H1 (cell line): Measurements from ENCODE around the gene ST3GAL3. TPM values are rescaled to one million over a fixed set of nuclear protein-coding genes. Genes with fewer than 3 reads are reported as not detected.

Experiments used
- CTCF ChIA-PET: fragments of 300-600 bp; sonication (Branson Sonifier 250); formaldehyde crosslinking; loops from one replicate; lab custom pipeline; 2021; ENCODE audit not compliant: partially characterized antibody; lab: Charles Lee
- POLR2A ChIA-PET: fragments of 300-600 bp; sonication (Branson Sonifier 250); formaldehyde crosslinking; loops from one replicate; lab custom pipeline; 2021; ENCODE audit warnings: inconsistent platforms; ENCODE audit not compliant: partially characterized antibody; lab: Charles Lee
- DNase-seq, 2 experiments: peaks; one replicate each; pipeline versions ENCODE4 v3.0.0 to v3.0.0-alpha.2; 2010 to 2022; ENCODE audit warnings: low spot score in 2 of 2, low read depth in 1 of 2, mixed read lengths in 1 of 2
- FAIRE-seq: peaks from 2 replicates; lab custom pipeline; 2011; peaks lifted over from hg19 to GRCh38; lab: Jason Lieb, UNC
- H2AFZ ChIP-seq: 2 replicates; pipeline ENCODE4 v1.8.1; 2012; ENCODE audit warnings: low read length, inconsistent platforms
- H2AK5ac ChIP-seq: 2 replicates; pipeline ENCODE4 v1.6.1; 2013; ENCODE audit warnings: low read depth, low read length
- H2BK120ac ChIP-seq: replicated peaks from 2 replicates; pipeline ENCODE3; 2013; ENCODE audit warnings: low read depth, low read length, inconsistent platforms
- H2BK12ac ChIP-seq: 2 replicates; pipeline ENCODE4 v1.6.1; 2013; ENCODE audit warnings: low read depth, low read length
- H2BK15ac ChIP-seq: 2 replicates; pipeline ENCODE4 v1.6.1; 2013; ENCODE audit warnings: low read length
- H2BK20ac ChIP-seq: 2 replicates; pipeline ENCODE4 v1.6.1; 2013; ENCODE audit warnings: low read length
- H2BK5ac ChIP-seq: 2 replicates; pipeline ENCODE4 v1.6.1; 2013; ENCODE audit warnings: low read depth, low read length
- H3K14ac ChIP-seq: 2 replicates; pipeline ENCODE4 v1.6.1; 2013; ENCODE audit warnings: inconsistent platforms; ENCODE audit not compliant: insufficient read length
- H3K18ac ChIP-seq: 2 replicates; pipeline ENCODE4 v1.6.1; 2013; ENCODE audit warnings: low read length; ENCODE audit errors: extremely low read depth
- H3K23ac ChIP-seq: 2 replicates; pipeline ENCODE4 v1.6.1; 2013; ENCODE audit warnings: inconsistent platforms; ENCODE audit not compliant: insufficient read length
- H3K23me2 ChIP-seq: 2 replicates; pipeline ENCODE4 v1.6.1; 2013; ENCODE audit warnings: low read depth, low read length
- H3K27ac ChIP-seq: 2 replicates; pipeline ENCODE4 v1.6.1; 2011; ENCODE audit warnings: low read depth, low read length, inconsistent platforms
- H3K27me3 ChIP-seq, 4 experiments: replicated peaks in 1 of 4; 1 replicate in 1 of 4; 2 replicates in 3 of 4; pipeline versions ENCODE4 v1.6.1 to v1.8.1; 2011 to 2013; ENCODE audit warnings: low read length in 3 of 4, mild to moderate bottlenecking in 3 of 4, inconsistent platforms in 2 of 4, mixed read lengths in 2 of 4, moderate library complexity in 1 of 4; ENCODE audit not compliant: control insufficient read depth in 3 of 4, insufficient read depth in 3 of 4; ENCODE audit errors: extremely low read depth in 1 of 4
- H3K36me3 ChIP-seq, 4 experiments: 2 replicates each; pipeline versions ENCODE4 v1.6.1 to v1.8.1; 2011 to 2013; ENCODE audit warnings: mild to moderate bottlenecking in 4 of 4, low read length in 3 of 4, moderate library complexity in 2 of 4, control low read depth in 1 of 4, inconsistent platforms in 1 of 4; ENCODE audit not compliant: insufficient read depth in 4 of 4, control insufficient read depth in 2 of 4
- H3K4ac ChIP-seq: replicated peaks from 2 replicates; pipeline ENCODE3; 2013; ENCODE audit warnings: low read length, low read depth, mixed read lengths, inconsistent platforms; ENCODE audit not compliant: insufficient read length
- H3K4me1 ChIP-seq, 4 experiments: replicated peaks in 1 of 4; 1 replicate in 1 of 4; 2 replicates in 3 of 4; pipeline versions ENCODE4 v1.6.1 to v1.8.1; 2011 to 2013; ENCODE audit warnings: low read length in 3 of 4, inconsistent platforms in 2 of 4, mixed read lengths in 1 of 4; ENCODE audit not compliant: insufficient read depth in 4 of 4, control insufficient read depth in 3 of 4
- H3K4me2 ChIP-seq, 2 experiments: 2 replicates each; pipeline versions ENCODE4 v1.6.1 to v1.8.1; 2011 to 2013; ENCODE audit warnings: low read depth in 2 of 2, low read length in 2 of 2, control low read depth in 1 of 2, inconsistent platforms in 1 of 2, mild to moderate bottlenecking in 1 of 2; ENCODE audit not compliant: insufficient read depth in 1 of 2
- H3K4me3 ChIP-seq, 4 experiments: fragments of 200-600, 300-600 bp in 1 of 4; sonication (generic), shearing (Covaris generic), sonication (Bioruptor Twin) in 1 of 4; 2 replicates each; pipeline versions ENCODE4 v1.5.1 to v1.8.1; 2011 to 2016; ENCODE audit warnings: low read length in 4 of 4, low read depth in 3 of 4, control low read depth in 2 of 4, inconsistent platforms in 2 of 4, mild to moderate bottlenecking in 2 of 4, mixed read lengths in 1 of 4, moderate library complexity in 1 of 4; ENCODE audit not compliant: insufficient read depth in 2 of 4; ENCODE audit errors: extremely low read depth in 1 of 4
- H3K56ac ChIP-seq: replicated peaks from 2 replicates; pipeline ENCODE3; 2013; ENCODE audit warnings: low read depth, mild to moderate bottlenecking, mixed read lengths, low read length, inconsistent platforms; ENCODE audit not compliant: insufficient read length
- H3K79me1 ChIP-seq: 2 replicates; pipeline ENCODE4 v1.6.1; 2013; ENCODE audit warnings: low read depth, low read length, control low read depth
- H3K79me2 ChIP-seq, 2 experiments: 2 replicates each; pipeline versions ENCODE4 v1.6.1 to v1.8.1; 2012 to 2013; ENCODE audit warnings: low read length in 2 of 2, mild to moderate bottlenecking in 2 of 2, inconsistent platforms in 1 of 2; ENCODE audit not compliant: insufficient read depth in 2 of 2, control insufficient read depth in 1 of 2
- H3K9ac ChIP-seq, 4 experiments: replicated peaks in 1 of 4; 1 replicate in 1 of 4; 2 replicates in 3 of 4; pipeline versions ENCODE4 v1.6.1 to v1.8.1; 2011 to 2013; ENCODE audit warnings: low read depth in 3 of 4, low read length in 3 of 4, control low read depth in 2 of 4, mild to moderate bottlenecking in 2 of 4, moderate library complexity in 2 of 4, inconsistent platforms in 1 of 4; ENCODE audit errors: extremely low read depth in 1 of 4
- H3K9me3 ChIP-seq, 2 experiments: 2 replicates each; pipeline versions ENCODE4 v1.6.1 to v1.8.1; 2012 to 2013; ENCODE audit warnings: mild to moderate bottlenecking in 2 of 2, moderate library complexity in 2 of 2, control low read depth in 1 of 2, inconsistent platforms in 1 of 2, low read depth in 1 of 2, low read length in 1 of 2, mixed read lengths in 1 of 2; ENCODE audit not compliant: insufficient read depth in 2 of 2
- H4K20me1 ChIP-seq, 2 experiments: replicated peaks in 1 of 2; 2 replicates each; pipeline versions ENCODE3 to v1.8.1; 2011 to 2013; ENCODE audit warnings: inconsistent platforms in 2 of 2, low read length in 2 of 2, mild to moderate bottlenecking in 1 of 2; ENCODE audit not compliant: insufficient read depth in 2 of 2, control insufficient read depth in 1 of 2
- H4K5ac ChIP-seq: 2 replicates; pipeline ENCODE4 v1.6.1; 2013; ENCODE audit warnings: low read length, low read depth, mixed read lengths, inconsistent platforms; ENCODE audit not compliant: insufficient read length
- H4K8ac ChIP-seq: 2 replicates; pipeline ENCODE4 v1.8.0; 2013; ENCODE audit warnings: mild to moderate bottlenecking, moderate library complexity, low read length, inconsistent platforms; ENCODE audit not compliant: insufficient read depth; ENCODE audit errors: extremely low read depth
- H4K91ac ChIP-seq: replicated peaks from 2 replicates; pipeline ENCODE3; 2013; ENCODE audit warnings: low read length, mixed read lengths, inconsistent platforms; ENCODE audit not compliant: insufficient read length
- BACH1 ChIP-seq: IDR thresholded peaks from 2 replicates; pipeline ENCODE4 v1.6.1; 2012; ENCODE audit warnings: low read length, improper control_type of control experiment
- CBX8 ChIP-seq: fragments of 300-800, 300-1000 bp; sonication (generic); IDR thresholded peaks from 2 replicates; pipeline ENCODE4 v1.7.1; 2016; ENCODE audit warnings: low read depth, low read length, borderline replicate concordance
- CREB1 ChIP-seq: IDR thresholded peaks from 2 replicates; pipeline ENCODE4 v1.6.1; 2012; ENCODE audit warnings: inconsistent platforms
- CTCF ChIP-seq, 3 experiments: IDR thresholded peaks; 1 replicate in 2 of 3; 2 replicates in 1 of 3; pipeline versions ENCODE4 v1.5.1 to v1.6.1; 2011; ENCODE audit warnings: low read length in 3 of 3, mild to moderate bottlenecking in 3 of 3, inconsistent platforms in 2 of 3, low read depth in 1 of 3, moderate library complexity in 1 of 3; ENCODE audit not compliant: insufficient read depth in 1 of 3; ENCODE audit errors: control extremely low read depth in 1 of 3
- FOSL1 ChIP-seq: IDR thresholded peaks from 2 replicates; pipeline ENCODE4 v1.6.1; 2011; ENCODE audit warnings: mild to moderate bottlenecking, low read depth, low read length, moderate library complexity; ENCODE audit not compliant: insufficient read depth
- GTF2F1 ChIP-seq: IDR thresholded peaks from 2 replicates; pipeline ENCODE4 v1.6.1; 2012; ENCODE audit warnings: low read depth, low read length, improper control_type of control experiment, borderline replicate concordance
- MAFK ChIP-seq: IDR thresholded peaks from 2 replicates; pipeline ENCODE4 v1.6.1; 2012; ENCODE audit warnings: low read depth, mild to moderate bottlenecking, improper control_type of control experiment, low read length
- SIX5 ChIP-seq: IDR thresholded peaks from 2 replicates; pipeline ENCODE4 v1.6.1; 2011; ENCODE audit warnings: mild to moderate bottlenecking, low read depth, low read length
- SUZ12 ChIP-seq: fragments of 200-600 bp; sonication (generic); IDR thresholded peaks from 2 replicates; pipeline ENCODE4 v1.6.1; 2012; ENCODE audit warnings: mild to moderate bottlenecking, inconsistent platforms, low read length, moderate library complexity, mixed read lengths
- TBP ChIP-seq: IDR thresholded peaks from 2 replicates; pipeline ENCODE4 v1.6.1; 2011; ENCODE audit warnings: low read depth, low read length, improper control_type of control experiment
- WGBS, 2 experiments: shearing (Covaris generic) in 1 of 2; methylation state at CpG; one replicate each; pipeline versions ENCODE4 v1.1.6 to v1.1.7; 2013 to 2015; ENCODE audit warnings: low lambda C conversion rate in 2 of 2, mixed read lengths in 2 of 2, inconsistent platforms in 1 of 2, low coverage in 1 of 2, missing lambda C conversion rate in 1 of 2; ENCODE audit not compliant: insufficient replicate concordance in 2 of 2, insufficient coverage in 1 of 2, insufficient read length in 1 of 2; ENCODE audit errors: extremely low coverage in 1 of 2, missing lambda C conversion rate in 1 of 2; 5-methylcytosine and 5-hydroxymethylcytosine counted together
- polyA plus RNA-seq, 7 experiments: library from polyadenylated mRNA; depleted of rRNA in 3 of 7; stranded (reverse) in 5 of 7; unstranded in 2 of 7; fragments of >200 nt in 5 of 7; fragments of 200-250 nt in 2 of 7; gene quantifications; 1 replicate in 5 of 7; 2 replicates in 1 of 7; 4 replicates in 1 of 7; pipeline versions ENCODE4 v1.2.1 to v1.2.3, GENCODE V29; 2011 to 2013; ENCODE audit warnings: missing spikeins in 2 of 7, mixed read lengths in 2 of 7
- total RNA-seq: library from RNA; stranded (reverse); fragmentation: NEBNext Ultra II Directional; extraction: Animal tissue kit (Norgen Biotek cat#: 25700); gene quantifications from 2 replicates; pipeline ENCODE4 v1.2.1, GENCODE V29; 2021
- TF ChIP-seq, protein P1 (sequence below): IDR thresholded peaks from 2 replicates; pipeline ENCODE4 v1.6.1; 2012; ENCODE audit warnings: inconsistent platforms

ST3GAL3 gene
- total and polyA plus RNA-seq, 2 of the 8 experiments (the other 6 are each of a cell fraction or from before 2014, with no cell fraction given), result 6.8 to 7.0 TPM

DNA sequence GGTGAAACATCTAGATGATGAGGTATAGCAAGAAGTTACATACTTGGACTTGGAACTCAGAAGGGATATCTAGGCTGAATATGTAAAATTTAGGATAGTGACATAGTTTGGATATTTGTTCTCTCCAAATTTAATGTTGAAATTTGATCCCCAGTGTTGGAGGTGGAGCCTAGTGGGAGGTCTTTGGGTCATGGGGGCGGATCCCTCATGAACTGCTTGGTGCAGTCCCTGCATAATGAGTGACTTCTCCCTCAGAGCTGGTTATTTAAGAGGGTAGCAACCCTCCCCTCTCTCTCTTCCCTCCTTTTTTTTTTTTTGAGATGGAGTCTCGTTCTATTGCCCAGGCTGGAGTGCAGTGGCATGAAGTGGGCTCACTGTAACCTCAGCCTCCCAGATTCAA lies 15.5 kb downstream of the ST3GAL3 start:
- no peak overlapping the region for H2BK5ac ChIP-seq
- no peaks in the 10 kb centered on the region for H3K23me2 ChIP-seq
- H3K4ac ChIP-seq, result no peak overlapping the region
- no peak overlapping the region for H2BK15ac ChIP-seq
- no peak overlapping the region for H3K18ac ChIP-seq
- H4K20me1 ChIP-seq, result peaks cover 0 to 2% of the 10 kb centered on the region in 2 experiments
- no peak for DNase-seq
- H3K79me2 ChIP-seq, result no peaks in the 10 kb centered on the region
- no peak overlapping the region for H2AK5ac ChIP-seq
- no peak overlapping the region for H2BK120ac ChIP-seq
- no peaks in the 10 kb centered on the region for H3K27me3 ChIP-seq
- H3K9me3 ChIP-seq, result no peaks in the 10 kb centered on the region
- no peak overlapping the region for H3K56ac ChIP-seq
- no peaks in the 10 kb centered on the region for H3K36me3 ChIP-seq
- 100% methylated on average over 1 of the region's 2 CpGs; no CpG with 5 or more reads in 1 of the 2 experiments for WGBS, 2 experiments
- no peak overlapping the region for H2AFZ ChIP-seq
- no peak for FAIRE-seq
- TF ChIP-seq CREB1 (no peak), CBX8 (no peak), CTCF (IDR thresholded peaks at IDR 0.05; ENCODE audit: control extremely low read depth in 1 of 3, insufficient read depth in 1 of 3, low read depth in 1 of 3, low read length in 3 of 3) (no peak), TBP (no peak), SIX5 (no peak), MAFK (no peak), GTF2F1 (no peak), FOSL1 (no peak), BACH1 (no peak), SUZ12 (no peak)
- TF ChIP-seq, protein P1, sequence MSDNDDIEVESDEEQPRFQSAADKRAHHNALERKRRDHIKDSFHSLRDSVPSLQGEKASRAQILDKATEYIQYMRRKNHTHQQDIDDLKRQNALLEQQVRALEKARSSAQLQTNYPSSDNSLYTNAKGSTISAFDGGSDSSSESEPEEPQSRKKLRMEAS, result no peak
- H2BK12ac ChIP-seq, result no peak overlapping the region
- no peak overlapping the region for H3K23ac ChIP-seq
- H3K4me2 ChIP-seq, result no peak overlapping the region
- H3K4me3 ChIP-seq, result no peak overlapping the region
- H3K79me1 ChIP-seq, result no peaks in the 10 kb centered on the region; the same call in 1 of the 2 replicates
- no peak overlapping the region for H3K9ac ChIP-seq
- no peak overlapping the region for H3K14ac ChIP-seq
- no peaks in the 10 kb centered on the region for H3K4me1 ChIP-seq
- no peak overlapping the region for H2BK20ac ChIP-seq
- CTCF ChIA-PET, result interaction anchor here (0.7 kb wide), 3 partner anchors 133 to 212 kb away, joined by 3 read pairs; no protein-coding TSS in a partner anchor
- H4K91ac ChIP-seq, result no peak overlapping the region
- no peak overlapping the region for H4K5ac ChIP-seq
- POLR2A ChIA-PET, result interaction anchor here (1.0 to 1.1 kb wide), 2 partner anchors 9 to 214 kb away, joined by 3 read pairs; no protein-coding TSS in a partner anchor
- H3K27ac ChIP-seq, result no peak overlapping the region
- no peak overlapping the region for H4K8ac ChIP-seq
